ENCODE data around the gene BRWD1. TPM values are rescaled to one million over a fixed set of nuclear protein-coding genes. Genes with fewer than 3 reads are reported as not detected.

The BRWD1 gene
- polyA plus RNA-seq, 6 donors from 2014 or later, result 31.1 to 49.8 (median 44.1) TPM

GRCh38 chr21:39197448-39198233 lies 115.8 kb downstream of the BRWD1 start:
- Mint-ChIP-seq H3K4me1 (peaks cover 0 to 10% (median 7%) of the 10 kb centered on the region in 3 donors), H3K27ac (peak overlapping the region in 3 of 6 donors; percentile 1 to 26 (median 1)), H3K4me3 (no peak overlapping the region), H3K36me3 (peaks cover 33 to 44% of the 10 kb centered on the region in 2 donors), H3K27me3 (no peaks in the 10 kb centered on the region), H3K9me3 (no peaks in the 10 kb centered on the region)
- ATAC-seq (ENCODE audit: low read depth in 2 of 2) (no peak), DNase-seq (no peak)

GRCh38 chr21:39196838-39197237 lies 116.6 kb downstream of the BRWD1 start:
- ATAC-seq (ENCODE audit: low read depth in 2 of 2) (no peak), DNase-seq (no peak)
- Mint-ChIP-seq H3K27ac (no peak overlapping the region), H3K4me3 (no peak overlapping the region), H3K36me3 (peaks cover 33 to 44% of the 10 kb centered on the region in 2 donors), H3K27me3 (no peaks in the 10 kb centered on the region), H3K9me3 (no peaks in the 10 kb centered on the region), H3K4me1 (peaks cover 0 to 10% (median 7%) of the 10 kb centered on the region in 3 donors)

GRCh38 chr21:39196310-39196709 lies 117.1 kb downstream of the BRWD1 start:
- Mint-ChIP-seq H3K36me3 (peaks cover 28 to 41% of the 10 kb centered on the region in 2 donors), H3K4me3 (no peak overlapping the region), H3K27me3 (no peaks in the 10 kb centered on the region)

GRCh38 chr21:39193380-39193779 lies 120.1 kb downstream of the BRWD1 start:
- ATAC-seq (ENCODE audit: low read depth in 2 of 2), result no peak
- no peak overlapping the region for H3K27ac Mint-ChIP-seq

More at GRCh38 chr21:39196310-39196709, 117.1 kb downstream of the BRWD1 start:
- Mint-ChIP-seq H3K4me1 (peaks cover 0 to 10% (median 7%) of the 10 kb centered on the region in 3 donors), H3K27ac (no peak overlapping the region), H3K9me3 (no peaks in the 10 kb centered on the region)
- DNase-seq (no peak), ATAC-seq (ENCODE audit: low read depth in 2 of 2) (no peak)

GRCh38 chr21:39189857-39190604 lies 123.4 kb downstream of the BRWD1 start:
- H3K27me3 Mint-ChIP-seq, result no peaks in the 10 kb centered on the region
- peaks cover 0 to 6% (median 0%) of the 10 kb centered on the region in 3 donors for H3K4me1 Mint-ChIP-seq
- H3K9me3 Mint-ChIP-seq, result no peaks in the 10 kb centered on the region
- no peak overlapping the region for H3K4me3 Mint-ChIP-seq
- no peak for ATAC-seq (ENCODE audit: low read depth in 2 of 2)
- no peak overlapping the region for H3K27ac Mint-ChIP-seq
- no peak for DNase-seq
- H3K36me3 Mint-ChIP-seq, result no peaks in the 10 kb centered on the region

More at GRCh38 chr21:39193380-39193779, 120.1 kb downstream of the BRWD1 start:
- no peak for DNase-seq
- no peaks in the 10 kb centered on the region for H3K9me3 Mint-ChIP-seq
- H3K4me1 Mint-ChIP-seq, result peaks cover 0 to 10% (median 3%) of the 10 kb centered on the region in 3 donors
- H3K4me3 Mint-ChIP-seq, result no peak overlapping the region
- no peaks in the 10 kb centered on the region for H3K27me3 Mint-ChIP-seq
- H3K36me3 Mint-ChIP-seq, result peaks cover 17 to 23% of the 10 kb centered on the region in 2 donors

- ATAC-seq (ENCODE audit: low read depth in 2 of 2) (no peak), DNase-seq (no peak)
- no peaks in the 10 kb centered on the region for H3K9me3 Mint-ChIP-seq
- no peaks in the 10 kb centered on the region for H3K36me3 Mint-ChIP-seq
- H3K4me1 Mint-ChIP-seq, result peaks cover 4 to 16% (median 10%) of the 10 kb centered on the region in 3 donors
- no peaks in the 10 kb centered on the region for H3K27me3 Mint-ChIP-seq
- peak overlapping the region in 1 of 8 donors; percentile 3 for H3K4me3 Mint-ChIP-seq
- H3K27ac Mint-ChIP-seq, result no peak overlapping the region
These were observed 124.8 kb downstream of the BRWD1 start for GRCh38 chr21:39188521-39189139.

- no peak for DNase-seq
- no peaks in the 10 kb centered on the region for H3K36me3 Mint-ChIP-seq
- H3K27ac Mint-ChIP-seq, result peak overlapping the region in 2 of 6 donors; percentile 52 to 65
- H3K4me1 Mint-ChIP-seq, result peaks cover 10 to 22% (median 17%) of the 10 kb centered on the region in 3 donors
- ATAC-seq (ENCODE audit: low read depth in 2 of 2), result no peak
- H3K9me3 Mint-ChIP-seq, result no peaks in the 10 kb centered on the region
- H3K4me3 Mint-ChIP-seq, result peak overlapping the region in 1 of 8 donors; percentile 62
- no peaks in the 10 kb centered on the region for H3K27me3 Mint-ChIP-seq
These were observed 126.3 kb downstream of the BRWD1 start for GRCh38 chr21:39187141-39187540.

GRCh38 chr21:39186676-39187075 lies 126.8 kb downstream of the BRWD1 start:
- Mint-ChIP-seq H3K27ac (peak overlapping the region in 1 of 6 donors; percentile 65), H3K4me1 (peaks cover 15 to 25% (median 22%) of the 10 kb centered on the region in 3 donors), H3K4me3 (peak overlapping the region in 1 of 8 donors; percentile 62), H3K27me3 (no peaks in the 10 kb centered on the region), H3K9me3 (no peaks in the 10 kb centered on the region), H3K36me3 (no peaks in the 10 kb centered on the region)
- no peak for ATAC-seq (ENCODE audit: low read depth in 2 of 2)
- no peak for DNase-seq

GRCh38 chr21:39185157-39185556 lies 128.3 kb downstream of the BRWD1 start:
- Mint-ChIP-seq H3K27me3 (no peaks in the 10 kb centered on the region), H3K27ac (no peak overlapping the region), H3K36me3 (peaks cover 0 to 4% of the 10 kb centered on the region in 2 donors), H3K4me3 (peak overlapping the region in 2 of 8 donors; percentile 97 to 99), H3K4me1 (peaks cover 16 to 30% (median 29%) of the 10 kb centered on the region in 3 donors), H3K9me3 (no peaks in the 10 kb centered on the region)
- no peak for DNase-seq
- ATAC-seq (ENCODE audit: low read depth in 2 of 2), result no peak

GRCh38 chr21:39184050-39184980 lies 129.1 kb downstream of the BRWD1 start:
- Mint-ChIP-seq H3K36me3 (peaks cover 0 to 9% of the 10 kb centered on the region in 2 donors), H3K9me3 (no peaks in the 10 kb centered on the region), H3K27me3 (no peaks in the 10 kb centered on the region), H3K27ac (peak overlapping the region; percentile 88 to 98 (median 94)), H3K4me3 (peak overlapping the region; percentile 92 to 99 (median 97)), H3K4me1 (peaks cover 16 to 30% (median 29%) of the 10 kb centered on the region in 3 donors)
- DNase-seq, result no peak
- no peak for ATAC-seq (ENCODE audit: low read depth in 2 of 2)

GRCh38 chr21:39183272-39184049 lies 130.0 kb downstream of the BRWD1 start, which contains the start of gene PSMG1:
Gene PSMG1, minus strand, starts transcription at chr21:39183451. Its CDS starts 66 bp downstream, at chr21:39183385.
- ATAC-seq (ENCODE audit: low read depth in 2 of 2), result peak; percentile 89 to 91
- Mint-ChIP-seq H3K27ac (peak within 1 kb of the TSS; percentile 91 to 98 (median 95)), H3K36me3 (peaks cover 0 to 9% of the 10 kb centered on the region in 2 donors), H3K27me3 (no peaks in the 10 kb centered on the region), H3K4me3 (peak within 1 kb of the TSS; percentile 92 to 99 (median 97)), H3K4me1 (peaks cover 16 to 30% (median 29%) of the 10 kb centered on the region in 3 donors), H3K9me3 (no peaks in the 10 kb centered on the region)
- DNase-seq, result peak; percentile 94
